Psoas muscle (tissue), 8 donors: Measurements from ENCODE around the gene CADM4. TPM values are rescaled to one million over a fixed set of nuclear protein-coding genes. Genes with fewer than 3 reads are reported as not detected.
"Not testable (repeated sequence)": the region's sequence is repeated elsewhere in the genome, so short reads cannot be mapped to it uniquely, and the experiment has no call there.

Source experiments
- ATAC-seq, 4 donors: fragments of 200-7000 bp; cut with Tn5 transposase; one replicate each; pipeline ENCODE4 v1.9.1; 2020; ENCODE audit warnings: moderate library complexity in 3 of 4, mild to moderate bottlenecking in 2 of 4
- DNase-seq, 2 donors: peaks; one replicate each; pipeline ENCODE4 v3.0.0-alpha.2; 2020
- H3K27ac ChIP-seq: fragments of 200-600 bp; one replicate; pipeline ENCODE4 v1.8.0; 2022
- H3K27me3 ChIP-seq, 3 donors: fragments of 200-600 bp in 1 of 3; one replicate each; pipeline versions ENCODE4 v1.6.1 to v1.8.0; 2013 to 2022; ENCODE audit warnings: low read length in 2 of 3, mild to moderate bottlenecking in 2 of 3, moderate library complexity in 1 of 3; ENCODE audit not compliant: insufficient read depth in 3 of 3
- H3K36me3 ChIP-seq, 2 donors: fragments of 200-600 bp in 1 of 2; one replicate each; pipeline versions ENCODE4 v1.6.1 to v1.8.0; 2013 to 2022; ENCODE audit warnings: low read depth in 1 of 2, mild to moderate bottlenecking in 1 of 2, moderate library complexity in 1 of 2; ENCODE audit not compliant: insufficient read depth in 1 of 2
- H3K4me1 ChIP-seq: fragments of 200-600 bp; one replicate; pipeline ENCODE4 v1.8.0; 2022
- H3K4me3 ChIP-seq: fragments of 200-600 bp; one replicate; pipeline ENCODE4 v1.8.0; 2022; ENCODE audit warnings: mild to moderate bottlenecking
- H3K9me3 ChIP-seq: fragments of 200-600 bp; one replicate; pipeline ENCODE4 v1.8.0; 2022
- CTCF ChIP-seq: fragments of 200-600 bp; IDR thresholded peaks from one replicate; pipeline ENCODE4 v1.8.0; 2022; ENCODE audit warnings: antibody characterized with exemption
- WGBS, 3 donors: extraction: QIAGEN DNeasy Blood & Tissue Kit; methylation state at CpG; one replicate each; pipeline versions ENCODE4 v1.1.6 to v1.1.7; 2013; 5-methylcytosine and 5-hydroxymethylcytosine counted together
- intact Hi-C, 2 donors: fragments of 100-400 bp; cut with DNase I; formaldehyde crosslinking; loops; one replicate each; pipeline versions ENCODE4 v1.11.0 to v1.14.2; 2022
- polyA plus RNA-seq, 3 donors: library from polyadenylated mRNA; stranded (reverse); fragments of 200-250 nt; gene quantifications; one replicate each; pipeline ENCODE4 v1.2.3, GENCODE V29; 2013
- total RNA-seq, 4 donors: library from RNA; stranded (reverse); fragmentation: NEBNext Ultra II Directional in 2 of 4; extraction: Animal tissue kit (Norgen Biotek cat#: 25700) in 2 of 4; gene quantifications; one replicate each; pipeline versions ENCODE4 v1.2.1 to v1.2.4, GENCODE V29; 2021 to 2023
- donor health status: healthy with polysubstance abuse.
- donor health status: DM: no; HTN: no; CAD: no; lungs with moderate emphysema.
- donor health status: Bipolar disorder and iron deficiency.
- donor health status: healthy.
- donor health status: DM: yes; HTN: yes; CAD: no.
- donor health status: DM: no; HTN: no; CAD: no.
- donor health status: DM: no; HTN: no; CAD: no.
- donor health status: DM: yes; HTN: yes; CAD: no.

Gene CADM4
- total and polyA plus RNA-seq, 7 donors = 1.8 to 10.6 (median 4.4) TPM

- no peak for TF ChIP-seq CTCF
- Histone ChIP-seq H3K4me3 (no peak overlapping the region), H3K4me1 (peaks cover 26% of the 10 kb centered on the region), H3K27ac (no peak overlapping the region), H3K27me3 (no peaks in the 10 kb centered on the region), H3K9me3 (no peaks in the 10 kb centered on the region), H3K36me3 (peaks cover 7 to 57% of the 10 kb centered on the region in 2 donors)
- ATAC-seq = no peak
- DNase-seq = no peak
- WGBS, 3 donors = 94% methylated on average over 37 of the region's 37 CpGs
- intact Hi-C loops = loop anchor here (2.0 to 10.0 kb wide), 2 partner anchors 14 to 58 kb away; partner anchors contain the start of gene ZNF575 (in 1 of the 2)
Observed at GRCh38 chr19:43592800-43593350, 46.8 kb downstream of the CADM4 start.

- whole genome bisulfite sequencing, 3 donors = 93 to 94% (median 94%) methylated on average over 61 to 63 of the region's 63 CpGs
- no peak for TF ChIP-seq CTCF
- Histone ChIP-seq H3K9me3 (no peaks in the 10 kb centered on the region), H3K36me3 (peaks cover 7 to 57% of the 10 kb centered on the region in 2 donors), H3K27me3 (no peaks in the 10 kb centered on the region), H3K4me3 (no peak overlapping the region), H3K4me1 (peaks cover 20% of the 10 kb centered on the region), H3K27ac (no peak overlapping the region)
- DNase-seq = no peak
- ATAC-seq = no peak
- intact Hi-C loops = loop anchor here (2.0 to 10.0 kb wide), 2 partner anchors 13 to 57 kb away; partner anchors contain the start of gene ZNF575 (in 1 of the 2)
Observed at GRCh38 chr19:43591904-43592772, 47.5 kb downstream of the CADM4 start.

- peaks cover 11% of the 10 kb centered on the region for H3K4me1 ChIP-seq
- WGBS, 3 donors = 78 to 91% (median 82%) methylated on average over 6 of the region's 6 CpGs
- TF ChIP-seq CTCF = no peak
Observed at GRCh38 chr19:43589678-43590077, 50.0 kb downstream of the CADM4 start.

GRCh38 chr19:43589277-43589676 lies 50.4 kb downstream of the CADM4 start:
- peaks cover 7% of the 10 kb centered on the region for H3K4me1 ChIP-seq
- ATAC-seq (no peak), DNase-seq (no peak)
- no peak overlapping the region for H3K27ac ChIP-seq
- H3K36me3 ChIP-seq = peaks cover 7 to 57% of the 10 kb centered on the region in 2 donors
- no peaks in the 10 kb centered on the region for H3K27me3 ChIP-seq
- H3K4me3 ChIP-seq = no peak overlapping the region
- intact Hi-C loops = no loop called here
- TF ChIP-seq CTCF = no peak
- 80 to 87% (median 82%) methylated on average over 5 of the region's 5 CpGs for WGBS, 3 donors
- no peaks in the 10 kb centered on the region for H3K9me3 ChIP-seq

More at GRCh38 chr19:43589678-43590077, 50.0 kb downstream of the CADM4 start:
- ATAC-seq = no peak
- Histone ChIP-seq H3K27me3 (no peaks in the 10 kb centered on the region), H3K4me3 (no peak overlapping the region), H3K27ac (no peak overlapping the region), H3K36me3 (peaks cover 7 to 57% of the 10 kb centered on the region in 2 donors), H3K9me3 (no peaks in the 10 kb centered on the region)
- intact Hi-C loops = loop anchor here in 1 of 2 donors (10.0 kb wide), 1 partner anchor 55 kb away; the partner anchor contains the start of gene ZNF575
- DNase-seq = no peak

- intact Hi-C loops, H3K9me3 ChIP-seq, DNase-seq, H3K27ac ChIP-seq, H3K4me1 ChIP-seq, ATAC-seq, H3K27me3 ChIP-seq, H3K4me3 ChIP-seq: not testable (repeated sequence)
- H3K36me3 ChIP-seq = peaks cover 7 to 34% of the 10 kb centered on the region in 2 donors
- WGBS, 3 donors = 92 to 94% (median 94%) methylated on average over 3 of the region's 3 CpGs
Observed at GRCh38 chr19:43587029-43587428, 52.6 kb downstream of the CADM4 start.
